ENCODE results near the gene PRSS12. TPM values are rescaled to one million over a fixed set of nuclear protein-coding genes. Genes with fewer than 3 reads are reported as not detected.
"Not testable (repeated sequence)": the region's sequence is repeated elsewhere in the genome, so short reads cannot be mapped to it uniquely, and the experiment has no call there.

The PRSS12 gene
- total RNA-seq, 1 experiment from 2014 or later: 11.3 TPM

- Histone ChIP-seq H3K4me2 (no peak overlapping the region), H3K36me3 (ENCODE audit: low read depth) (no peaks in the 10 kb centered on the region), H3K79me2 (ENCODE audit: low read depth) (no peaks in the 10 kb centered on the region), H3F3A (ENCODE audit: insufficient read depth, low read depth) (no peaks in the 10 kb centered on the region), H4K20me1 (ENCODE audit: insufficient read depth) (no peaks in the 10 kb centered on the region), H3K4me1 (replicated peaks; ENCODE audit: insufficient read depth) (no peaks in the 10 kb centered on the region), H3K27me3 (ENCODE audit: insufficient read depth, low read depth) (no peaks in the 10 kb centered on the region), H3K4me3 (no peak overlapping the region), H3K27ac (no peak overlapping the region), H3K9me3 (ENCODE audit: insufficient read depth, low read depth) (no peaks in the 10 kb centered on the region), H3K9me2 (ENCODE audit: insufficient read depth) (no peaks in the 10 kb centered on the region), H2AFZ (no peak overlapping the region)
- TF ChIP-seq CTCF (conservative IDR thresholded peaks at IDR 0.05): no peak
- TF ChIP-seq EZH2 (IDR thresholded peaks at IDR 0.05; ENCODE audit: low read depth): no peak
- POLR2A ChIA-PET (ENCODE audit: unreplicated experiment): no interaction called here
- DNase-seq: no peak
- no TSS peak for BruUV-seq (replicated peaks)
- intact Hi-C loops (cut with micrococcal nuclease; ENCODE audit: unreplicated experiment): no loop called here
- CTCF ChIA-PET: no interaction called here
Observed at GRCh38 chr4:118395057-118395644, 42.3 kb upstream of the PRSS12 start.

- H3K4me1 ChIP-seq (replicated peaks; ENCODE audit: insufficient read depth); BruUV-seq (replicated peaks); H3K4me3 ChIP-seq; H3K9me3 ChIP-seq (ENCODE audit: insufficient read depth, low read depth); H3K79me2 ChIP-seq (ENCODE audit: low read depth); DNase-seq; intact Hi-C loops (cut with micrococcal nuclease; ENCODE audit: unreplicated experiment); H3K27ac ChIP-seq; POLR2A ChIA-PET (ENCODE audit: unreplicated experiment); H3K4me2 ChIP-seq; H4K20me1 ChIP-seq (ENCODE audit: insufficient read depth); H3F3A ChIP-seq (ENCODE audit: insufficient read depth, low read depth); H3K27me3 ChIP-seq (ENCODE audit: insufficient read depth, low read depth); H2AFZ ChIP-seq; H3K9me2 ChIP-seq (ENCODE audit: insufficient read depth); H3K36me3 ChIP-seq (ENCODE audit: low read depth); CTCF ChIA-PET: not testable (repeated sequence)
Observed at GRCh38 chr4:118392509-118392908, 39.7 kb upstream of the PRSS12 start.

DNA sequence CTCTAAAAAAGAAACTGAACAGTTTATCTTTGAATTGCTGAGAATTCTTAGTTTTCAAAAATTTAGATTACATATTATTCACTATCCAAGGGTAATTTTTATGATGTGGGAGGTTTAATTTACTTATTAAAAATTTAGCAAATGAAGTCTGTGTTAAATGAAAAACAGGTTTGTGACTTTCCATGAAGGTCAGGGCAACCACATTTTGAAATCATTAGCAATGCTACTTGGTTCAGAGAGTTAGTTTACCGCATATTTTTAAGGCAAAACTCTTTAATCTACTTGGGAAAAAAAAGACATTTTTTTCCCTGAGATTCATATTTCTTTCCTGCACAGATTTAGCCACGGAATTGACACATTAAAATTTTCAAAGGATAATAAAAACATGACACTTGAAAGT lies 37.3 kb upstream of the PRSS12 start:
- H3K4me3 ChIP-seq: no peak overlapping the region
- intact Hi-C loops (cut with micrococcal nuclease; ENCODE audit: unreplicated experiment): no loop called here
- no TSS peak for BruUV-seq (replicated peaks)
- no peak overlapping the region for H2AFZ ChIP-seq
- CTCF ChIA-PET: no interaction called here
- no peaks in the 10 kb centered on the region for H3K27me3 ChIP-seq (ENCODE audit: insufficient read depth, low read depth)
- POLR2A ChIA-PET (ENCODE audit: unreplicated experiment): no interaction called here
- no peak for TF ChIP-seq EZH2 (IDR thresholded peaks at IDR 0.05; ENCODE audit: low read depth)
- no peak for TF ChIP-seq CTCF (conservative IDR thresholded peaks at IDR 0.05)
- no peaks in the 10 kb centered on the region for H3K4me1 ChIP-seq (replicated peaks; ENCODE audit: insufficient read depth)
- H3K9me3 ChIP-seq (ENCODE audit: insufficient read depth, low read depth): no peaks in the 10 kb centered on the region
- H3F3A ChIP-seq (ENCODE audit: insufficient read depth, low read depth): no peaks in the 10 kb centered on the region
- H3K36me3 ChIP-seq (ENCODE audit: low read depth): no peaks in the 10 kb centered on the region
- no peaks in the 10 kb centered on the region for H3K79me2 ChIP-seq (ENCODE audit: low read depth)
- H3K9me2 ChIP-seq (ENCODE audit: insufficient read depth): no peaks in the 10 kb centered on the region
- no peaks in the 10 kb centered on the region for H4K20me1 ChIP-seq (ENCODE audit: insufficient read depth)
- H3K27ac ChIP-seq: no peak overlapping the region
- H3K4me2 ChIP-seq: no peak overlapping the region
- no peak for DNase-seq

- Histone ChIP-seq H3F3A (ENCODE audit: insufficient read depth, low read depth) (no peaks in the 10 kb centered on the region), H3K4me1 (replicated peaks; ENCODE audit: insufficient read depth) (no peaks in the 10 kb centered on the region), H2AFZ (no peak overlapping the region; the same call in 1 of the 2 replicates), H3K36me3 (ENCODE audit: low read depth) (no peaks in the 10 kb centered on the region), H4K20me1 (ENCODE audit: insufficient read depth) (no peaks in the 10 kb centered on the region), H3K4me3 (no peak overlapping the region), H3K27me3 (ENCODE audit: insufficient read depth, low read depth) (no peaks in the 10 kb centered on the region), H3K9me2 (ENCODE audit: insufficient read depth) (no peaks in the 10 kb centered on the region), H3K9me3 (ENCODE audit: insufficient read depth, low read depth) (no peaks in the 10 kb centered on the region), H3K4me2 (no peak overlapping the region), H3K79me2 (ENCODE audit: low read depth) (no peaks in the 10 kb centered on the region), H3K27ac (no peak overlapping the region)
- no peak for TF ChIP-seq EZH2 (IDR thresholded peaks at IDR 0.05; ENCODE audit: low read depth)
- TF ChIP-seq CTCF (conservative IDR thresholded peaks at IDR 0.05): no peak
- CTCF ChIA-PET: no interaction called here
- POLR2A ChIA-PET (ENCODE audit: unreplicated experiment): no interaction called here
- intact Hi-C loops (cut with micrococcal nuclease; ENCODE audit: unreplicated experiment): no loop called here
- no peak for DNase-seq
- BruUV-seq (replicated peaks): no TSS peak
Observed at GRCh38 chr4:118389721-118390120, 36.9 kb upstream of the PRSS12 start.
